ENCODE results near the gene ZC3H14.

- TF ChIP-seq, protein P1, sequence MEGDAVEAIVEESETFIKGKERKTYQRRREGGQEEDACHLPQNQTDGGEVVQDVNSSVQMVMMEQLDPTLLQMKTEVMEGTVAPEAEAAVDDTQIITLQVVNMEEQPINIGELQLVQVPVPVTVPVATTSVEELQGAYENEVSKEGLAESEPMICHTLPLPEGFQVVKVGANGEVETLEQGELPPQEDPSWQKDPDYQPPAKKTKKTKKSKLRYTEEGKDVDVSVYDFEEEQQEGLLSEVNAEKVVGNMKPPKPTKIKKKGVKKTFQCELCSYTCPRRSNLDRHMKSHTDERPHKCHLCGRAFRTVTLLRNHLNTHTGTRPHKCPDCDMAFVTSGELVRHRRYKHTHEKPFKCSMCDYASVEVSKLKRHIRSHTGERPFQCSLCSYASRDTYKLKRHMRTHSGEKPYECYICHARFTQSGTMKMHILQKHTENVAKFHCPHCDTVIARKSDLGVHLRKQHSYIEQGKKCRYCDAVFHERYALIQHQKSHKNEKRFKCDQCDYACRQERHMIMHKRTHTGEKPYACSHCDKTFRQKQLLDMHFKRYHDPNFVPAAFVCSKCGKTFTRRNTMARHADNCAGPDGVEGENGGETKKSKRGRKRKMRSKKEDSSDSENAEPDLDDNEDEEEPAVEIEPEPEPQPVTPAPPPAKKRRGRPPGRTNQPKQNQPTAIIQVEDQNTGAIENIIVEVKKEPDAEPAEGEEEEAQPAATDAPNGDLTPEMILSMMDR (IDR thresholded peaks at IDR 0.05), result no peak
- no peak for TF ChIP-seq POLR2A (IDR thresholded peaks at IDR 0.05)
- TF ChIP-seq EP300 (IDR thresholded peaks at IDR 0.05), result no peak
Observed at GRCh38 chr14:88639221-88639620, 76.4 kb downstream of the ZC3H14 start.

Measured in tibial nerve (tissue), 4 donors.